HL-60 (cell line): Measurements from ENCODE around the gene FCER1A.

Source experiments
- CTCF ChIP-seq: IDR thresholded peaks from one replicate; pipeline ENCODE4 v1.5.1; 2011; ENCODE audit warnings: low read length, control low read depth, inconsistent platforms; ENCODE audit not compliant: insufficient read depth
- POLR2AphosphoS5 ChIP-seq: IDR thresholded peaks from 2 replicates; pipeline ENCODE4 v1.6.1; 2012; ENCODE audit warnings: low read depth
- REST ChIP-seq: IDR thresholded peaks from 2 replicates; pipeline ENCODE4 v1.6.1; 2012; ENCODE audit warnings: low read depth; ENCODE audit not compliant: insufficient replicate concordance
- SPI1 ChIP-seq: IDR thresholded peaks from 2 replicates; pipeline ENCODE4 v1.6.1; 2012; ENCODE audit warnings: low read depth, mild to moderate bottlenecking, borderline replicate concordance

GRCh38 chr1:159352436-159352835 is 50.3 kb downstream of the FCER1A start:
- TF ChIP-seq CTCF (no peak), SPI1 (no peak), POLR2AphosphoS5 (no peak), REST (no peak)
